ENCODE data around the gene MED13L.
A peak's percentile ranks its signal among the peaks of the same experiment; 100 is the strongest.

MED13L gene

GRCh38 chr12:116276652-116277466 is 634 bp downstream of the MED13L start:
- DNase-seq: peak in 12 of 14 donors; percentile 37 to 82 (median 67)

- DNase-seq: no peak
Observed at GRCh38 chr12:116274551-116275375, 2.7 kb downstream of the MED13L start.

DNA sequence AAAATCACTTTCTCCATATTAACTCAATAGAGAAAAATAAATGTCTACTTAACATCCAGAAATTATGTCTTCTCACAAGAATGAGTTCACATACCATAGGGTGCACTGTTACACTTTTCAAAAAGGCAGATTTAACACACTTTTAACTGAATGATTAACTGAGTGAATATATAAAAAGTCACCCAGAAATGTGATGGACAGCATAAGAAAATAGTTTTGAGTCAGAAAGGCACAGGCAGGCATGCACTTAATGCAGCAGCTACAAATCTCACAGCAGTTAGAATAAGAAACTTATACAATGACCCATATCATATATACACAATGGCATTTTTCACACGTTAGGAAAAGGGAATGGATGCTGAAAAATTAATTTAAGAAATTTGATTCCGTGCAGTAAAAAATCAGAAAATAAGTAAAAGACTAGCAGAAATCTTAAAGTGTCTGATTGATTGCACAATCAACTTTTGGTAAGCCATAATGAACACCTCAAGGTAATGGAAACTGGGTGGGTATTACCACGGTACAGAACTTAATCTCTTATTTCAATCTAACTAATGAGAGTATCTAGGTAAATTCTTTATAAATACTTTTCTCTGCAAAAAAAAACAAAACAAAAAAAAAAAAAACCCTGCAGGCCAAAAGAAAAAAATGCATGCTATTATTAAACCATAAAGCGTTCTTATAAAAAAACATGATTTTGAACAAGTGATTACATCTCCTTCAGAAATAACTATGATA is 3.5 kb downstream of the MED13L start:
- no peak for DNase-seq

GRCh38 chr12:116267948-116268347 is 9.5 kb downstream of the MED13L start:
- DNase-seq: no peak

DNA sequence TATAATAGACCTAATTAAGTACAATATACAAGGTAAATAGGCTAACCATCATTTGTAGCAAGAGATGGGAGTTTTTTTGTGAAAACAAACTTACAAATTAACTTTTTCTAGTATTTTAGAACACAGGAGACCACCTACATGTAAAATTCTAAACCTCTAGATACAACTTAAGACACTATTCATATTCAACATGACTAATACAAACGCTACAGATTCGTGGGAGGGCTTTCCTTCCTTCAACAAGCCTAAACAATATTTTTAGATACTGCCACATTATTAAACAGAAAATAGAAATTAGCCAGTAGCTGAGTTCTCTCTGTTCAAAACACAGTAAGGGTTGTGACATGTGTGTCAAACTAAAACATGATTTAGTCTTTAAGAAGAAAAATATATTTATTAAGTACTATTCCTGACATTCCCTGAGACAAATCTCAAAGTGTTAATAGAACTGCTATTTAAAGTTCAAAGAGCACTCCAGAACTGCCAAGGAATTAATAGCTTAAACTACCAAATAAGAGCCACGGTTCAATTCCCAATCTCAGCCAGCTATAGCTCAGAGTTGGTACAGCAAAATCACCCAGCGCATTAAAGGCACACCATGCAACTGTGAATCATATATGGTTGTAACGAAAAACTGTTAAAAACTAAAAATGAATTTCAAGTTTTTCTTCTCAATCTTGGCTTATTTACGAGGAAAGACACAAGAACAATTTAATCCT is 10.7 kb downstream of the MED13L start:
- DNase-seq: no peak

DNA sequence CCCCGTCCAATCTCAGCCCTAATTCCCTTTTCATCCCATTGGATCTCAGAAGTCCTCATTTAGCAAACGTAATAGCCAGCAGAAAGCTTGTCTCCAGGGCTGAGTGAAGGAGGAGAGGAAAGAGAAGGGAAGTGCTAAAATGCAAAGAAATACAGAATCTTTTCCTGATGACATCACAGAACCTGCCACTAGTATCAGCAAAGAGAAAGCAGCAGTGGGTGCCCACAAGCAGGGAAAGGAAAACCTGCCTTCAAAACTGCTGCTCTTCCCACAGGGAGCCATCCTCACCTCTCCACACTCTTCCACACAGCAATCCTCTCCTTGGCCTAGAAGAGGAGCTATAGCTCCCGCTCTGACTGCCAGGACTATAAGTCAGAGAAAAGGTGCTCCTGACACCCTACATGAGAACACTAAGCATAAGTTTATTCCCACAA is 11.3 kb downstream of the MED13L start:
- DNase-seq: no peak

GRCh38 chr12:116265351-116266147 is 11.9 kb downstream of the MED13L start:
- no peak for DNase-seq

- no peak for DNase-seq
Observed at GRCh38 chr12:116264525-116265070, 12.9 kb downstream of the MED13L start.

DNA sequence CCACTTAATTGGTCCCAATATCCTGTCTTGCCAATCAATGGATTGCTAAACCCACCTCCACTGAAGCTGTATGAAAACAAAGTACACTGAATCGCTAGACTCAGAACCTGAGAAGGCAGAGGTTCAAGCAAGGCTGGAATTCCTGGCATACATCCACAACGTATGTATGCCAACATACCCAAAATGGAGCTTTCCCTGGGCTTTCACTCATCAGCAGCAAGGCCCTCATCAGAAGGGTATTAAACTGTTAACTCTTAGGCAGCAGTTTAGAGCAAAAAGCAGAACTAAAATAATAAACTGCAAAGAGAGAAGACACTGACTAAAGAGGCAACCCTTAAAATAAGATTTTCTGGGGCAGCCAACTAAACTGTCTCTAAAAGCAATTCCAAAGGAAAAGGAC is 13.6 kb downstream of the MED13L start:
- DNase-seq: no peak

- DNase-seq: no peak
Observed at GRCh38 chr12:116263431-116263830, 14.1 kb downstream of the MED13L start.

DNA sequence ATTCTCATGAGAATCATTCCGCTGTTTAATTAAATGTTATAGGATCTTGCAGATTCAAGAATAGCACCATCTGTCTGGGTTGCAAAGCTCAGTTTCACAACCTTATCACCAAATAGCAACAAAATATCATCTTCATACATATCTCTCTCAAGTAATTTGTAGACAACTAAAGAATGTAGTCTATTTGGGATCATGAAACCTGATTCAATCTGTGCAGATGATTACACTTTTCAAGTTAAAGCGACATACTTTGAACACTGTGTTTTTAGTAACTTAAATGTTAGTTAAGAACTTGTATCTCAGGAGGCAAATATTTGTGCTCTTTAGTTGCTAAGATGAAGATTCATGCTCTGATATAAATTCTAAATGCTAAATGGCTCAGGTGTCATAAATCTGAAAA is 14.8 kb downstream of the MED13L start:
- DNase-seq: no peak

- DNase-seq: no peak
Observed at GRCh38 chr12:116261525-116262100, 15.9 kb downstream of the MED13L start.

- no peak for DNase-seq
Observed at GRCh38 chr12:116259800-116260577, 17.5 kb downstream of the MED13L start.

GRCh38 chr12:116257826-116258225 is 19.7 kb downstream of the MED13L start:
- DNase-seq: no peak

DNA sequence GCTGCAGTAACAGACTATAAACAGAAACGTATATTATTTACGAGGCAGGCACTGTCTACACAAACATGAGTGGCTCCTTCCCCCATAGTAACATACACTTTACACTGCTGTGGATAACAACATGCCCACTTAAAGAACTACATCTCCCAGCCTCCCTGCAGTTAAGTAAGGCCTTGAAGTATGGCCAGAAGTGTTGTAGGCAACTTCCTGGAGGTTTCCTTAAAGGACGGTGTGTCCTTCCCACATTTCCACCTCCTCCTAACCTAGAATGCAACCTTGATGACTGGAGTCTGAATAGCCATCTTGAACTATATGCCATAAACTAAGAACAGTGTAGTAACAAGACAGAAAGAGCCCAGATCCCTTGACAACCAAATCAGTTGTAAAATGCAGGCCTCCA is 20.3 kb downstream of the MED13L start:
- no peak for DNase-seq

DNA sequence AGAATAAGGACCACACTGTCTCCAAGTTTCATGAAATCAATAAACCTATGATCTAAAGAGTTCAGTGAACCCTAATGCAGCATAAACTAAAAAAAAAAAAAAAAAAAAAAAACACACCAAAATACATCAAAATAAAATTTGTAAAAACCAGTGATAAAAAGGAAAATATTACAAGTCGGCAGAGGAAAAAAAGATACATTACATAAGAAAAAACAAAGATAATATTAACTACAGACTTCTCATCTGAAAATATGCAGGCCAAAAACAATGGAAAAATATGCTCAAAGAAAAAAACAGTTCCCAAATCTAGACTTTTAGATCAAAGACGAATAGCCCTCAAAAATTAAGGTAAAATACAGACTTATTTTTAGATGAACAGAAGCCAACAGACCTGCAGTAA is 27.6 kb downstream of the MED13L start:
- DNase-seq: no peak

GRCh38 chr12:116248930-116249329 is 28.6 kb downstream of the MED13L start:
- no peak for DNase-seq

DNA sequence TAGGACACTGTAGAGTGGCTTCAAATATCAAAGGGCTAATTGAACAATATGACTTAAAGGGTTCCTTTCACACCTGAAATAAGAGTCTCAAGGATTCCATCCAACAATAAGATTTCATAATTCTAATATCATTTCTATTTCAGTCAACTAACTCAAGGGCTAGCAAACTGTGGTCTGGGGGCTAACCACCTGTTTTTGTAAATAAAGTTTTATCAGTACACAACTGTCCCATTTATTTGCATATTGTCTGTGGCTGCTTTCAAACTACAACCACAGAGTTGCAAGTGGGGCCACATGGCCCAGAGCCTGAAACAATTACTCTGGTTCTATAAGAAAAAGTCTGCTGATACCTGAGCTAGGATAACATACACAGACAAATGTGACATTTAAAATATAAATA is 29.1 kb downstream of the MED13L start:
- DNase-seq: no peak

GRCh38 chr12:116247377-116247776 is 30.1 kb downstream of the MED13L start:
- peak in 1 of 14 donors; percentile 73 for DNase-seq
